ENCODE results near the gene CCDC182.

The CCDC182 gene

DNA sequence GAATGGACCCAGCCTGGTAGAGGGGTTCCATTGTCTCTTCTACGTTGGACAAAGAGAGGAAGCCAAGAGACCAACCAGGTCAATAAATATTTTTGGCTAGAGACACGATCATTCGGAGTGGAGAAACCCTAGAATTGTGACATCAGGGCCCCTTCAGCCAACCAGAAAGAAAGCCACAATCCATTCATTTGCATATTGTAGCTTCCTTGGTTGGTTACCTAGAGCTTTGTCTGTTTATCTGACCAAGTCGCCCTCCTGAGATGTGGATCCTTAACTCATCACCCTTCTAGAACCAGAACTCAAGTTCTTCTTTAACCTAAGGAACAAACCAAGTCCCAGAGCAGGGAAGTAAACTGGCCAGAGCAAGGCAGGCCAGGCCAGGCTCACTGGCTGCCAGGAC, at the start of gene CCDC182:
Gene CCDC182, minus strand, starts transcription at position 58 of the 400 bp plus-strand sequence. Its CDS starts 27 bp downstream, at position 31.
- DNase-seq: no peak

DNA sequence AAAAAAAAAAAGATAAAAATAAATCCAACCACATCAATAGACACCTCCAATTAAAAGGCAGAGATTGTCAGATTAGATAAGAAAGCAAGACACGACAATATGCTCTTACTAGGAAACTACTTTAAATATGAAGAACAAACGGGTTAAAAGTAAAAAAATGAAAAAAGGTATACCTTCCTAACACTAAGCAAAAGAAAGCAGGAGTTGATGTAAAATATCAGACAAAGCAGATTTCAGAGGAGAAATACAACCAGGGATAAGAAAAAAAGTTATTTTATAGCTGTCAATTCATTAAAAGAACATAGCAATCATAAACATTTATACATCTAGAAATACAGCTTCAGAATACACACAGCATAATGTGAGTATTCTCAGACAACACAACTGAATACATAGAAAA, 49.7 kb upstream of the CCDC182 start:
- no peak for DNase-seq

DNA sequence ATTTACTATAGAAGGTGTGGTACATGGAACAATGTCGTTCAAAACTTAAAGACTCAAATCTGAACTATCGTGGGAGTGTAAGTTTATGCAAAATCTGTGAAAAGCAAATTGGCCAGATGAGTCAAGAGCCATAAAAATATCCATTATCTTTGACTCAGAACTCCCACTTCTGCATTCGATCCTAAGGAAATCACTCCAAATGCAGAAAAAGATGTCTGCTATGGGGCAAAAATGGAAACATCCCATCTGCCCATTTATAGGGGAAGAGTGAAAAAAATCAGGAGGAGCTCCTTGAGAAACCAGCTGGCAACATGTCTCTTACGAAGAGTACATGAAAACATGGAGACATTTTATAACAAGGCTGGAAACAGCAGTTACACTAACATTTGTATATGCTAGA, 43.6 kb upstream of the CCDC182 start:
- DNase-seq: no peak

DNA sequence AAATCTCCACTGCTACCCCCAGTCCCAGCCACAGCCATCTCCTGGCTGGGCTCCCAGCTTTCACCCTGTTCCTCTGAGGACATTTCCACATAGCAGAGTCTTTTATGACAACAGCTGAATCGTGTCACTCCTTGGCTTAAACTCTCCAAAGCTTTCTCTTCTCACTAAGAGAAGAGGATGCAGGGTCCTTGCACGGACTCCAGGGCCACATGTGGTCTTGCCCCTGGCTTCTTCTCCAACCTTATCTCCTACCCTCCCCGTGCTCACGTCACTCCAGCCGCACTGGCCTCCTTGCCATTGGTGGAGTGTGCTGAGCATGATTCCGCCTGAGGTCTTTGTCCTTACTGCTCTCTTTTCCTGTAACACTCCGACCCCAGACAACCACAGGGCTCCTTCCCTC, 39.9 kb upstream of the CCDC182 start:
- no peak for DNase-seq

DNA sequence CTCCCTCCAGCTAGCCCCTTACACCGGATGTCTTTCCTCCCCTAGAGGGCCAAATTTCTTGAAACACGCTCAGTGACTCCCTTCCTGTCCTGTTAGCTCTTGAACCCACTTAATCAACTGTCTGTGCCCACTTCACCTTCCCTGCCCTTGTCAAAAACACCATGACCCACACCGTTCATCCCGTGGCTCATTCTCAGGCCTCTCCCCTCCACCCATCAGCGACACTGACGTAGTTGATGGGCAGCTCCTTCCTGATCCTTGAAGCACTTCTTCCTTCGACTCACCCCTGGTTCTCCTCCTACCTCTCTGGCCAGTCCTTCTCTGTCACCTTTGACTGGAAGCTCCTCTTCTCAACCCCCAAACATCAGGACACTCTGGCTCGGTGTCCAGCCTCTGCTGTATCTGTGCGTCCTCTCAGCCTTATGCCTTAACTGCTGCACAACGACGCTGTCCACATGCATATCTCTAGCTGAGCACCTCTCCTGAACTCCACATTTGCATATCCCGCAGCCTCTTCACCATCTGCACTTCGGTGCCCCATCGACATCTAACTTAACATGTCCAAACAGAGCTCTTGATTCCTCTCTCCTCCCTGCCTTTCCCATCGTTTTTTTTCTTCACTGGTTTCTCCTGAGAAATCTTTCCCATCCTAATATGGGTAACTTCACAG, 39.3 kb upstream of the CCDC182 start:
- DNase-seq: no peak

DNA sequence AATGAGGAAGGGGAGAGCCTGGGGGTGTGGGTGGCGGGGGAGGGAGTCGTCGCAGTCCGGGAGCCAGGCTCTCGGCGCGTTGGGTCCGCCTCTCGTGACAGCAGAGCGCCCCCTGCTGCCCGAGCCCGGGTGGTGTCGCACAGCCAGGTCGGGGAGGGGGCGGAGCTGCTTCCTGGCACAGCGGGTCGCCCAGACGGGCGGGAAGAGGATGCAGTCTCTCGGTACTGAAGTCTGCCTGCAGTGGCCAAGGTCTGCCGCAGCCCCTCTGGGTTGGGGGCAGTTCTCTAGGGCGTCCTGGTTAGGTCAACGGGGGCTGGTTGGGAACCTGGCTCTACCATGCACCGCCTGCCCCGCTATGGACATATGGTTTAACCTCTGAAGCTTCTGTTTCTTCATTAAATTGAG, 38.2 kb upstream of the CCDC182 start:
- DNase-seq: peak; percentile 69

DNA sequence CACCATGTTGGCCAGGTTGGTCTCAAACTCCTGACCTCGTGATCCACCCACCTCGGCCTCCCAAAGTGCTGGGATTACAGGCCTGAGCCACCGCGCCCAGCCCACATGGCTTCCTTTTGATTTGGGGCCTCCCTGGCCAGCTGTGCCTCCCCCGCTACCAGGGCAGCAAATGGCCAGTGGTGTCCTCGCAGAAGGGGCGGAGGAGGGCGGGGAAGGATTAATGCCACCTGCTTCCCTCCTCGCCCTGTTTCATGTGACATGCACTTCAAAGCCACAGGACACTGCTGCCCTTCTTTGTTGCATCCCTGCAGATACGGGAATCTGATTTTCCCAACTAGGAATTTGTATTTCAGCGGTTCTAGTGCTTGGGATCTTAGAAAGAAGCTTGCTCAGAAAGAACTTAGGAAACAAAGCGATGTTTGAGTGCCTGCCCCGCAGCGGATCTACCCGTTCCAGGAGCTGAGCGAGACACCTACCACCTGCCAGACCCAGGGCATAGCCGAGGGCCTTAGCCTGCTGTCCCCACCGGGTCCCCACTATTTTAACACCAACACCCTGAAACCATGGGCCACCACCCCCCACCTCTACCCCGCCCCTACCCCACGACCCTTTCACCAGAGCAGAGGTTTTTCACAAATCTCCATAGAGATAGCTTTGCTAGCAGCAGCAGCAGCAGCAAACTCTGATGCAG, 37.7 kb upstream of the CCDC182 start:
- DNase-seq: no peak

DNA sequence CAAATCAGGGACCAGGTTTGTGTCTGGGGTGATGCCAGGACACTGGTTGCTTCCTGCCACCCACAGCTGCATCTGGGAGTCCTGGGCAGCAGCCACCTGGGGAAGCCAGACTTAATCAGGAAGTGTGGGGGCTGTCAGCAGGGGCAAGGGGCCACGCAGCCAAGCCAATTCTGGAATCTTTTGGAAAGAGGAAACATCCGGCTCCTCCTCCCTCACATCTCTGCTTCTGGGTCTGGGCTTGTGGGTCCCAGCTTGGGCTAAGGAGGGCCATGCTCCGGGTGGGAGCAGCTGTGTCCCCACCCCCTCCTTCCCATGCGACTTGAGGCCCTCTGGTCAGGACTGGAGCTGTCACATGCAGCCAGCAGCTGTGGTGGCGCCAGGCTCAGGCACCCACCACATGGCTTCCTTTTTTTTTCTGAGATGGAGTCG, 37.0 kb upstream of the CCDC182 start:
- DNase-seq: no peak

DNA sequence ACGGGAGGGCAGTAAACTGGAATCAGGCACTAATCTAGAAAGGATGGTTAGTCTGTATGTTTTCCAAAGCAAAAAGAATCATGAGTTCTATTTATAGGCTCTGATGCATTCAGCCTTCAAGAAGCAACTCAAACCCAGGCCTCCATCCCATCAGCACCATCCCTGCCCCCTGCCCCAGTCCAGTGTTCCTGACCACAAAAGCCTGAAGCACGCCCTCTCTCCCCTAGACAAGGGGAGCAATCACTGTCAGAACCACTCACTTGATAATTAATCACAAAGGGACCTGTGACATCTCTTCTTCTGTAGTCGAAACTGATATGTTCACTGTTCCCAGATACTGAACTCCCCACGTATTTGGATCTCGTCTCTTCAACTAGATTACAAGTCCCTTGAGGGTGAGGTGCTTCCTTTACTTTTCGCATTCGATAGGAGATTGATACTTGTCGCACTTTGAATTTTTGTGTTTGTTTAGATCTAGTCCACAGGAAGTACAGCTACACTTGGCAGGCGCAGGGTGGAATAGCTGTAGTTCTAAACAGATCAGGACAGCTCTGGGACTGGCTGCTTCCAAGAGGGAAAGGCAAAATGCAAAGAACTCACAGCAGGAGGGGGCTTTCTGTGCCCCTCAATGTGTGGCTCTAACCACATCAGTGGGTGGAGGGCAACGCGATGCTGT, 36.4 kb upstream of the CCDC182 start:
- DNase-seq: no peak

DNA sequence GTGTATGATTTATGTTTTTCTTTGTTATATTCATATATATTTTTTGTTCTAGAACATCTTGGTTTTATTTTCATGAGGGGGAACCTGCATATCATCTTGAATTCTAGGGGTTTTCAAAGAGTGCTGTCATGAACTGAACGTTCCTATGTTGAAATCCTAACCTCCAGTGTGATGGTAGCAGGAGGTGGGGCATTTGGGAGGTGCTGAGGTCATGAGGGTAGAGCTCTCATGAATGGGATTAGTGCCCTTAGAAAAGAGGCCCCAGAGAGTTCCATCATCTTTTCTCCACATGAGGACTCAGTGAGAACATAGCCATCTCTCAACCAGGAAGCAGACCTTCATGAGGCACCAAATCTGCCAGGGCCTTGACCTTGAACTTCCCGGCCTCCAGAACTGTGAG, 34.6 kb upstream of the CCDC182 start:
- no peak for DNase-seq

DNA sequence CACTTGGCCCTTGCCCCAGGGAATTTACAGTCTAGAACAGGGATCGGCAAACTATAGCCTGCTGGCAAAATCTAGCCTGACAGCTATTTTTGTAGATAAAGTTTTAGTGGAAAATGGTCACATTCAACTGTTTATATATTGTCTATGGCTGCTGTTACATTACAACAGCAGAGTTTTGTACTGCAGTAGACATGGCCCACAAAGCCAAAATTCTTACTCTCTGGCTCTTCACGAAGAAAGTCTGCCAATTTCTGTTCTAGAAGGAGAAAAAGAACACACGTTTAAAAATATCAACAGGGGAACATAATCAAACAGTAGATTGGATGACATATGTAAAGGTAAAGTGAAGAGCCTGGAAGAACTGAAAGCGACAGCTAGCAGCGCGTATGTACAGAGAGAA, 33.2 kb upstream of the CCDC182 start:
- DNase-seq: no peak

DNA sequence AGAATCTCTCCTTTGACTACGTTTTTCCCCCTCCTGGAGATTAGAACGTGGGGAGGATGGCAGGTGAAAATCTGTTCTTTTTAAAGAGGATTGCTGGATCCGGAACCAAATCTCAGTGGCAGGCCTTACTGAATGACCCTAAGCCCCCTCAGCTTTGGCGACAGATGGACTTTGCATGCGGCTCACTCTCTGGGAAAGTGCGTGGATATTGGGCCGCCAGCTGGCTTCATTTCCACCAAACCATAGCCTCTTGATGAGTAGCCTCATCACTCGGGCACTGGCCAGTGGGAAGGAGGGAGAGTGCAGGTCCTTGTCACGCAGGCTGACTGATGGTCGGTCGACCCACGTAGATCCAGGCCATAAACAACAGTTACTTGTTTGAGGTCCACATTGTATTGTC, 31.3 kb upstream of the CCDC182 start:
- no peak for DNase-seq

DNA sequence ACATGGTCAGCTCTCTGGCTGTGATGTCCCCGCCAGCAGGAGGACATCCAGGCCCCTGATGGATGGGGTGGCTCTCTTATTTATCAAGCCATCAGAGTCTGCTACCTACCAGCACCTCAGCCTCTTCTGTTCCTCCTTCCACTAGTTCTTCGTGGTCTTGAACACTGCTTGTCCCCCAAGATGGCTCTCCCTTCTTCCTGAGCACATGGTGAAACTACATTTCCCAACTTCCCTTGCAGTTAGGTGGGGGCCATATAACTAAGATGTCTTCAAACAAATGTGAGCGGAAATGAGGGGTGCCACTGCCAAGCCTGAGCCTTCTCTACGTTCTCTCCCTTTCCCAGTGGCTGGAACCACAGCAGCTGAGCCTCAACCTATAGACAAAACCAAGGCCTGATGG, 29.8 kb upstream of the CCDC182 start:
- DNase-seq: no peak

DNA sequence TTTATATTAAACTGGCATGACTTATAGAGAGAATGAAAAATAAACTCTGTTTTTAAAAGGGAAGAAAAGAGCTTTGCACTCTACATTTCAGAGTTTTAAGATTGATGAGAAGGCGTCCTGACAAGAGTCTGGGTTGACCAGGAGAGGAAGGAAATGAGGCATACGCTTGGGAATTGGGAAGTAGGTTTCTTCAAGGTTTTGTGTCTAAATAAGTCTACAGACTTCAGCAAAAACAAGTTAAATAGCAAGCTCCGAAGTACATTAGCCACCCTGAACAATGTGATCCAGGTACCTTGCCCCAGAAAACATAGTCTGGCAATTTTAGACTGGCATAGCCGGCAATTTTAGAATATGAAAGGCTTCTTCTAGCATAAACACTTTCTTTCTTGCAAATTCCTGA, 28.5 kb upstream of the CCDC182 start:
- no peak for DNase-seq

DNA sequence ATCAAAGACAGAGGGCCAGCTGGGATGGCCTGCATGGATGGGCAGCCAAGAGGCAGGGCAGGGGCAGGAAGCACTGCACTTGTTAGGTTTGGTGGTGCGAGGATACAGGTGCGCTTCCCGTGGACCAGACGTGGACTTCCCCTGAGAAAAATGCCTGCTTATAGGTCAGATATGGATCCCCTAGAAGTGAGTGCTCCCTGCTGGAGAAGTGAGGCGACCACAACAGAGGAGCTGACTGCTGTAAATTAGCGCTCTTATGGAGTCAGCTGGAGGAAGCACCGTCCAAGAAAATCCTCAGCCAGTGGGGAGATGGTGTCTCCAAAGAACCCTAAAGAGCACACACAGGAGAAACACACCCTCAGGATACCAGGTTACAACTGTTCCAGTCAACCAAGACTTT, 27.7 kb upstream of the CCDC182 start:
- DNase-seq: no peak

DNA sequence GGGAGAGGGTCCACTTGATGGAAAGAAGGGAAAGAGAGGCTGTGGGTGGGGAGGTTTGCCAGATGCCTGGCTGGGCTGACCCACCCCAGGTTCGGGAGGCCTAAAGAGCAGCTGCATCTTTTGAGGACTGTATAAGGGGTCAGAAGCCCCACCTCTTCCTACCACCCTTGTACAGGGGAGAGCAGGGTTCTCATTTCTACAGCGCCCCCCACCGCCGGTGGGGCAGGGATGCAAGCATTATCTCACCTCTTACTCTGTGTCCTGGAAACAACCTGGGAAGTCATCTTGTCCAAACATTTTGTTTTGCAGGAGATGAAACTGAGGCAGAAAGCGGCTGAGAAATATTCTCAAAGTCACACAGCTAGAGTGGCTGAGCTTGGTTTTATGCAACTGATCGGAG, 22.5 kb upstream of the CCDC182 start:
- no peak for DNase-seq

DNA sequence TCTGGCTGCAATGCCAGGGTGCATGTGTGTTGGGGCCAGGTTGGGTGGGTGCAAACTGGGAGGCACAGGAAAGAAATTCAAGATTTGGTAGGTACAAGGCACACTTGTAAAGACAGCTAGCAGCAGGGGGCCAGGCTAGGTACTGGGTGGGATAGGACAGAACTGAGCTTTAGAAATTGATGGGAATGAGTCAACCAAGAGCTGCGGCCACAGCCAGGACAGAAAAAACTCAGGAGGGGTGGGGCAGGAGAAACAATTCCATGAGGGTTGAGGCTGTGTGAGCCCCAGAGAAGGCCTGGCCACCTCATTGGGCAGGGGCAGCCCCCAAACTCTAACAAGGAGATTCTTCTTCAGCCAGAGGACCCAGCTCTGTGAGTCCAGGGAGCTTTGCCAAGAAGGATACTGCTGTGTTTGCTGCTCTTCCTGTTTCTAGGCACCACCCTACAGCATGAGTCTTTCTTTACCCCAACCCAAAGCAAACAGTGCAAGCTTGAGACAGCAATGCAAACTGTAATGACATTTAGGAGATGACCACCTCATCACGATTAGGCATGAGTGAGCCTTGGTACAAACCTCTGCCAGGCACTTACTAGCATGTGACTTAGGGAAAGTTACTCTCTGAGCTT, 21.3 kb upstream of the CCDC182 start:
- no peak for DNase-seq

DNA sequence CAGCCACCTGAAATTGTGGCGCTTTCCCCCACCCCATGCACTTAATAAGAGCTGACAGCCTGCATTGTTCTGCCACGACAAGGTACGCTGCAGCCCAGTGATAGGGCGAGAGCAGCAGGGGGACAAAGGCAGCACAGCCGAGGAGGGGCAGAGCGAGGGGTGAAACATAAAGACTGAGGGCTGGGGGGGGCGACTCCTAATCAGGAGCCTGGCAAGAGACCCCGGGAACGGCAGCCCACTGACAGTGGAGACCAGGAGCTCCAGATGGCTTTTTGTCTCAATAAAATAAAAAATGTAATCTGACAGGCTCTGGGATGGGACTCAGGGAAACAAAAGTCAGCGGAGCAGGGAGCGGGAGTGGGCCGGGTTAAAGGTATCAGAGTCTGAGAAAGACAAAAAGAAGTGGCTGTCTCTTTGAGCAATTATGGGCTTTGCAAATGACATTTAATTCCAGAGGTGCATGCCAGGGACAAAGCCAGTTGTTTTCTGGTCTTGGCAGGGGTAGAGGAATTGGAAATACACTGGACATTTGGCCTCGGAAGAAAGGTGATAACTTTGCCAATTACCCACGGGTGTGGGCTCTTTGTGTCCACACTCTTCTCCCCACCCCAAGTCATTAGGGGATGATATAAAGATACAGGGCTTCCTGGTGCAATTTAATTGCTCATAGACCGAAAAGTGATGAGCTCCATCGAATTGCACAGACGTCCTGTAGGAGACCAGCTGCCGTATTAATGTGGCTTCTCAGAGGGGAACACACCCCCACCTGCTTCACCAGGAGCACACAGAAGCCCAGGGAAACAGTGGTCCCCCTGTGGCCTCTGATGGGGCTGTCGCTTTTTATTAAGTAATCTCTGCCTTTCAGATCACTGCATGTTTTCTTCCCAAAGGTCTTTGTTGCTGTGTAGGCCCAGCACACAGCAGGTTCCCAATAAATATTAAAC, 17.6 kb upstream of the CCDC182 start:
- DNase-seq: no peak

DNA sequence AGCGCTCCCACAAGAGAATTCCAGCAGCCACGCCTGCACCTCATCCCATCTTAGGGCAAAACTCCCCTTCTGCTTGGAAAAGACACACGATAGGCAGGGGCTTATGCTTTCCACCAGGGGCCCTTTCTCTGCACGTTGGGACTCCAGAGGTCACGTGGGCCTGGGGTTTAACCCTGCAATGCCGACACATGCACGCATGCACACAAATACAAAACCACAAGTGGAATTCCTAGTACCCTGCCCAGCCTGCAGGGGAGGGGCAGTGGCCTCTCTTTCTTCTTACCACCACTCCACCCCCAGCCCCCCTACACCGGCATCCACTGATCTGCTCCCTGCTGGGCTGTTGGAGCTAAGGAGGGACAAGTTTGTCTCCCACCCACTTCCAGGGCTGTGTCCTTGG, 16.8 kb upstream of the CCDC182 start:
- no peak for DNase-seq

DNA sequence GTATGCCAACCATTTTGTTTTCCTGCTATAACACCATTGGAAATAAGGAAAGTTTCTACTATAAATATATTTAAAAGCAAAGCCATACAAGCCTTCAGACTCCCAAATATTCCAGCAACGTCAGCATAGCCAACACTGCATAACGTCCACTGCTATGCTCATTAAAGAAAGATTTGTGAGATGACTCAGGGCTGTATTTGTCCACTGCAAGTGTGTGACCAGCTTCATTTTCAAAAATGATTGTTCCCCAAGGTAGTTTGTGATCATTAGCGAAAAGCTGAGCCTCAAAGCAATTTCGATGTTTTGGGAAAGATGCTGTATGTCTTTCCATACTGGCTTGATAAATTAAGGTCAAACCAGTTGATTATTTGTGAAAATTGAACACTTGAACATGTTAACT, 14.9 kb upstream of the CCDC182 start:
- no peak for DNase-seq

DNA sequence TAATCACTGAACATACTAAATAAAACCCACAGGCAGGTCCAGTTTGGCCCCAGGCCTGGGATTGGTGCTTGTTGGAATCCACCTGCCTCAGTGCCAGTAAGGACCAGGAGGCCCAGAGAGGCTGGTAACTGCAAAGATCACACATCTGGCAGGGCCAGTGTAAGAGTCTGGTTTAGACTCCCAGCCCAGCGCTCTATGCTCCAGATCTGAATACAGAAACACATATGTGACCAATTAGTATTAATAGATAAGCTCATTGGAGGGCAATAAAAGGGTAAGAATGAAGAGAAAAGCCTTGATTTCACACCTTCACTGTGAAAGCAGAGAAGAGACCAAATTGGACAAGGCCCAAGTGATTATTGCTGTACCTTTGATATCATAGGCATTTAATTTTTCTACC, 13.6 kb upstream of the CCDC182 start:
- DNase-seq: no peak

DNA sequence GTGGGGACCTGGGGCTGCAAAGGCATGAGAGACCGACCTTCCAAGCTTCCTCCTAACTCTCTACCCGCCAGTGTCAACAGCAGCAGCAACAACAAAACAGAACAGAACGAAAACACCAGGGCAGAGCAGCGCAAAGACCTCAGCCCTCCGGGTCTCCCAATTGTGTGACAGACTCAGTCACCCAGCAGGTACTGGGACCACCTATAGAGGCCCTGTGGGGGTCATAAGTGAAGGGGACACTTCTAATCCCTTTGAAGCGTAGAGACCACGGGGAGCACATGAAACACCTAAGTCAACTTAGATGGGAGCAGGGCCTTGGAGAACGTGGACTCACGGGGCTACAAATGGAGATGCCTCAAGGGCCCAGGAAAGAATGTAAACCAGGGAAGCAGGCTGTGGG, 12.6 kb upstream of the CCDC182 start:
- DNase-seq: no peak

DNA sequence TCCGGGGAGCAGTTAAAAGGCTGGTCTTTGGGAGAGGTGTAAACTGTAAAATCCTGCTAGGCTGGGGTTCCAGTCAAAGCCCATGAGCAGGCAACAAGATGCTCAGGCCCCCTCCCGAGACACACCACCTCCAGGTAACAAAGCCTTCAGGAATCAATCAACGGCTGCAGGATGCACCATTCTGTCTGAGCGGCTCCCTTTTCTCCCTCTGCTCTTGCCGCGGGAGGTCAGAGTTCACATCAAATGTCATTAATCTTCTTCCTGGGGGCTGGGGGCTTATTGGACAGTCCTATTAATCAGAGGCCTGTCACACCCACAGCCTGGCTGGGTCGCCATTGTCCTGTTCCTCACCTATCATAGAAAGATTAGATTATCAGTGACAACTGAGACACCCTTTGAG, 11.9 kb upstream of the CCDC182 start:
- no peak for DNase-seq

Data from CD4-positive, alpha-beta T cell treated with Interleukin-12 subunit alpha and Interleukin-12 subunit beta, for 1 hour (primary cell).